ENCODE data around the gene NDP. TPM values are rescaled to one million over a fixed set of nuclear protein-coding genes. Genes with fewer than 3 reads are reported as not detected.

NDP gene
- total RNA-seq, 2 experiments from 2014 or later = not detected

- no peak overlapping the region for H3K4me3 Mint-ChIP-seq
- H3K27me3 Mint-ChIP-seq (ENCODE audit: low read depth) = no peaks in the 10 kb centered on the region
- ATAC-seq = no peak
- H3K27ac Mint-ChIP-seq = no peak overlapping the region
- CTCF ChIA-PET = no interaction called here
- H3K9me3 Mint-ChIP-seq (ENCODE audit: insufficient read depth) = no peaks in the 10 kb centered on the region
- no peaks in the 10 kb centered on the region for H3K4me1 Mint-ChIP-seq (ENCODE audit: low read depth)
- POLR2A ChIA-PET = no interaction called here
- no peak for DNase-seq
- no peaks in the 10 kb centered on the region for H3K36me3 Mint-ChIP-seq (ENCODE audit: low read depth)
These were observed 23.3 kb upstream of the NDP start for GRCh38 chrX:43996491-43996890.

- ChIA-PET CTCF (no interaction called here), POLR2A (no interaction called here)
- H3K27me3 Mint-ChIP-seq (ENCODE audit: low read depth) = no peaks in the 10 kb centered on the region
- H3K36me3 Mint-ChIP-seq (ENCODE audit: low read depth) = no peaks in the 10 kb centered on the region
- DNase-seq (no peak), ATAC-seq (no peak)
- H3K27ac Mint-ChIP-seq = no peak overlapping the region
- H3K4me1 Mint-ChIP-seq (ENCODE audit: low read depth) = no peaks in the 10 kb centered on the region
- H3K4me3 Mint-ChIP-seq = no peak overlapping the region
- no peaks in the 10 kb centered on the region for H3K9me3 Mint-ChIP-seq (ENCODE audit: insufficient read depth)
These were observed 12.9 kb upstream of the NDP start for GRCh38 chrX:43986083-43986482.

GRCh38 chrX:43985511-43985910, 12.3 kb upstream of the NDP start:
- no peak overlapping the region for H3K4me3 Mint-ChIP-seq
- H3K36me3 Mint-ChIP-seq (ENCODE audit: low read depth) = no peaks in the 10 kb centered on the region
- H3K27me3 Mint-ChIP-seq (ENCODE audit: low read depth) = no peaks in the 10 kb centered on the region
- DNase-seq (no peak), ATAC-seq (no peak)
- no peaks in the 10 kb centered on the region for H3K4me1 Mint-ChIP-seq (ENCODE audit: low read depth)
- CTCF ChIA-PET = no interaction called here
- POLR2A ChIA-PET = no interaction called here
- no peak overlapping the region for H3K27ac Mint-ChIP-seq
- H3K9me3 Mint-ChIP-seq (ENCODE audit: insufficient read depth) = no peaks in the 10 kb centered on the region

- ATAC-seq = no peak
- Mint-ChIP-seq H3K9me3 (ENCODE audit: insufficient read depth) (no peaks in the 10 kb centered on the region), H3K27ac (no peak overlapping the region)
These were observed 5.0 kb upstream of the NDP start for GRCh38 chrX:43978226-43978625.

GRCh38 chrX:43976205-43976604, 3.0 kb upstream of the NDP start:
- Mint-ChIP-seq H3K4me1 (ENCODE audit: low read depth) (peaks cover 11% of the 10 kb centered on the region), H3K36me3 (ENCODE audit: low read depth) (no peaks in the 10 kb centered on the region), H3K27me3 (ENCODE audit: low read depth) (peaks cover 15% of the 10 kb centered on the region), H3K27ac (no peak overlapping the region), H3K4me3 (no peak overlapping the region), H3K9me3 (ENCODE audit: insufficient read depth) (no peaks in the 10 kb centered on the region)
- DNase-seq = no peak
- CTCF ChIA-PET = no interaction called here
- POLR2A ChIA-PET = no interaction called here
- ATAC-seq = no peak

More at GRCh38 chrX:43978226-43978625, 5.0 kb upstream of the NDP start:
- Mint-ChIP-seq H3K36me3 (ENCODE audit: low read depth) (no peaks in the 10 kb centered on the region), H3K4me3 (no peak overlapping the region), H3K4me1 (ENCODE audit: low read depth) (peaks cover 8% of the 10 kb centered on the region), H3K27me3 (ENCODE audit: low read depth) (peaks cover 13% of the 10 kb centered on the region)
- ChIA-PET POLR2A (no interaction called here), CTCF (no interaction called here)
- DNase-seq = no peak

GRCh38 chrX:43975796-43976195, 2.6 kb upstream of the NDP start:
- Mint-ChIP-seq H3K36me3 (ENCODE audit: low read depth) (no peaks in the 10 kb centered on the region), H3K9me3 (ENCODE audit: insufficient read depth) (no peaks in the 10 kb centered on the region), H3K27me3 (ENCODE audit: low read depth) (peaks cover 15% of the 10 kb centered on the region), H3K27ac (no peak overlapping the region), H3K4me3 (no peak overlapping the region), H3K4me1 (ENCODE audit: low read depth) (peaks cover 11% of the 10 kb centered on the region)
- ChIA-PET CTCF (no interaction called here), POLR2A (no interaction called here)
- DNase-seq = no peak
- ATAC-seq = no peak

- no peak for ATAC-seq
- peaks cover 15% of the 10 kb centered on the region for H3K27me3 Mint-ChIP-seq (ENCODE audit: low read depth)
These were observed 1.7 kb upstream of the NDP start for GRCh38 chrX:43974741-43975465.

GRCh38 chrX:43974100-43974475, 898 bp upstream of the NDP start:
- Mint-ChIP-seq H3K36me3 (ENCODE audit: low read depth) (no peaks in the 10 kb centered on the region), H3K27ac (no peak overlapping the region), H3K4me3 (peak overlapping the region; percentile 31), H3K4me1 (ENCODE audit: low read depth) (peaks cover 11% of the 10 kb centered on the region), H3K27me3 (ENCODE audit: low read depth) (peaks cover 15% of the 10 kb centered on the region), H3K9me3 (ENCODE audit: insufficient read depth) (no peaks in the 10 kb centered on the region)
- ATAC-seq (no peak), DNase-seq (no peak)
- ChIA-PET POLR2A (no interaction called here), CTCF (no interaction called here)

More at GRCh38 chrX:43974741-43975465, 1.7 kb upstream of the NDP start:
- peaks cover 11% of the 10 kb centered on the region for H3K4me1 Mint-ChIP-seq (ENCODE audit: low read depth)
- H3K27ac Mint-ChIP-seq = no peak overlapping the region
- H3K36me3 Mint-ChIP-seq (ENCODE audit: low read depth) = no peaks in the 10 kb centered on the region
- no peak overlapping the region for H3K4me3 Mint-ChIP-seq
- no peaks in the 10 kb centered on the region for H3K9me3 Mint-ChIP-seq (ENCODE audit: insufficient read depth)
- no peak for DNase-seq
- ChIA-PET CTCF (no interaction called here), POLR2A (no interaction called here)

GRCh38 chrX:43971966-43972961, 926 bp downstream of the NDP start:
- H3K4me1 Mint-ChIP-seq (ENCODE audit: low read depth) = peaks cover 11% of the 10 kb centered on the region
- no peaks in the 10 kb centered on the region for H3K36me3 Mint-ChIP-seq (ENCODE audit: low read depth)
- no peaks in the 10 kb centered on the region for H3K9me3 Mint-ChIP-seq (ENCODE audit: insufficient read depth)
- H3K27me3 Mint-ChIP-seq (ENCODE audit: low read depth) = peaks cover 15% of the 10 kb centered on the region
- CTCF ChIA-PET = no interaction called here
- POLR2A ChIA-PET = no interaction called here
- DNase-seq (no peak), ATAC-seq (no peak)
- no peak overlapping the region for H3K27ac Mint-ChIP-seq
- no peak overlapping the region for H3K4me3 Mint-ChIP-seq

- Mint-ChIP-seq H3K9me3 (ENCODE audit: insufficient read depth) (no peaks in the 10 kb centered on the region), H3K27me3 (ENCODE audit: low read depth) (peaks cover 15% of the 10 kb centered on the region), H3K4me3 (no peak overlapping the region), H3K4me1 (ENCODE audit: low read depth) (peaks cover 11% of the 10 kb centered on the region), H3K36me3 (ENCODE audit: low read depth) (no peaks in the 10 kb centered on the region), H3K27ac (no peak overlapping the region)
- CTCF ChIA-PET = no interaction called here
- ATAC-seq (no peak), DNase-seq (no peak)
- POLR2A ChIA-PET = no interaction called here
These were observed 2.7 kb downstream of the NDP start for GRCh38 chrX:43970528-43970927.

GRCh38 chrX:43969504-43970501, 3.4 kb downstream of the NDP start:
- Mint-ChIP-seq H3K27ac (no peak overlapping the region), H3K27me3 (ENCODE audit: low read depth) (peaks cover 10% of the 10 kb centered on the region), H3K4me1 (ENCODE audit: low read depth) (peaks cover 11% of the 10 kb centered on the region), H3K4me3 (no peak overlapping the region), H3K36me3 (ENCODE audit: low read depth) (no peaks in the 10 kb centered on the region), H3K9me3 (ENCODE audit: insufficient read depth) (no peaks in the 10 kb centered on the region)
- ATAC-seq (no peak), DNase-seq (no peak)
- CTCF ChIA-PET = no interaction called here
- POLR2A ChIA-PET = no interaction called here

Measured in activated CD8-positive, alpha-beta T cell treated with anti-CD3 and anti-CD28 coated beads, Interleukin-2, amount 10 ng/mL, durations not matched to agents 7 days and 5 days (primary cell).